Hair follicular keratinocyte (primary cell): ENCODE measurements around the gene MIS12. TPM values are rescaled to one million over a fixed set of nuclear protein-coding genes. Genes with fewer than 3 reads are reported as not detected.

Experiments used
- total RNA-seq: library from RNA; depleted of rRNA; stranded (reverse); fragments of >200 nt; gene quantifications from 2 replicates; pipeline ENCODE4 v1.2.3, GENCODE V29; 2015

The MIS12 gene, protein sequence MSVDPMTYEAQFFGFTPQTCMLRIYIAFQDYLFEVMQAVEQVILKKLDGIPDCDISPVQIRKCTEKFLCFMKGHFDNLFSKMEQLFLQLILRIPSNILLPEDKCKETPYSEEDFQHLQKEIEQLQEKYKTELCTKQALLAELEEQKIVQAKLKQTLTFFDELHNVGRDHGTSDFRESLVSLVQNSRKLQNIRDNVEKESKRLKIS
- 16.5 and 21.1 TPM in 2 replicates for total RNA-seq

GRCh38 chr17:5486206-5487124 is at the start of gene MIS12:
Gene MIS12, plus strand, starts transcription at chr17:5486566. Its CDS starts 2,297 bp downstream, at chr17:5488863.

DNA sequence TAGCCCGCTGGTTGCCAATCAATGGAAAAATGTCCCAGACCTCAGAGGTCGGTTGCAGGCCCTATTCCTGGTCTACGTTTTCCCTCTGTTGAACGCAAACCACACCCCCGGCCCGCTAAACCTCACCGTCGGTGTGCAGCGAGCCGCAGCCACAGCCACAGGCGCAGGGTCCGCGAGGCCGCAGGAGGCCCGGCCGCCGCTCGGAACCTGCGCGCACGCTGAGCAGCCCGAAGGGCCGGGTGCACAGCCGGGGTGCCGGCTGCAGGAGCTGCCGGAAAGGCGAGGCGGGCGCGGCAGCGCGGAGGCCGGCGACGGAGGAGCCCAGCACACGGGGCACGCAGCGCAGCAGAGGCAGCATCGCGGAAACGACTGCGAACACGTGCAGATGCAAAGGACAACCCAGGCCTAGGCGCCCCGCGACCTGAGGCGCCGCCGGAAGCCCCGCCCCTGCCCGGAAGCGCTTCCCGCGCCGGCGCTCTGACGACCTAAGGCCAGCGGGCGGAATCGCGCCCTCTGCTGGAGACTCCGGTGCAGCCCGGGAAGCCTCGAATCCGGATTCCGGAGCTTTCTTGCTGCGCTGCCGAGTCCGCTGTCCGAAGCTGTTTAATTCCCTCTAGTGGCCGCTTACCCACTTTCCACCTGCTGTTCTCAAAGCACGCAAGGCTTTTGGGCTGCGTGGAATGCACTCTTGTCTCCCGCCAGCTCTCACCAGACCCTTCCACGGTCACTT is 47.5 kb upstream of the MIS12 start, which contains the start of gene C1QBP:
C1QBP (minus strand) TSS at position 440 of the 730 bp plus-strand sequence; CDS start at position 358, 82 bp downstream.

DNA sequence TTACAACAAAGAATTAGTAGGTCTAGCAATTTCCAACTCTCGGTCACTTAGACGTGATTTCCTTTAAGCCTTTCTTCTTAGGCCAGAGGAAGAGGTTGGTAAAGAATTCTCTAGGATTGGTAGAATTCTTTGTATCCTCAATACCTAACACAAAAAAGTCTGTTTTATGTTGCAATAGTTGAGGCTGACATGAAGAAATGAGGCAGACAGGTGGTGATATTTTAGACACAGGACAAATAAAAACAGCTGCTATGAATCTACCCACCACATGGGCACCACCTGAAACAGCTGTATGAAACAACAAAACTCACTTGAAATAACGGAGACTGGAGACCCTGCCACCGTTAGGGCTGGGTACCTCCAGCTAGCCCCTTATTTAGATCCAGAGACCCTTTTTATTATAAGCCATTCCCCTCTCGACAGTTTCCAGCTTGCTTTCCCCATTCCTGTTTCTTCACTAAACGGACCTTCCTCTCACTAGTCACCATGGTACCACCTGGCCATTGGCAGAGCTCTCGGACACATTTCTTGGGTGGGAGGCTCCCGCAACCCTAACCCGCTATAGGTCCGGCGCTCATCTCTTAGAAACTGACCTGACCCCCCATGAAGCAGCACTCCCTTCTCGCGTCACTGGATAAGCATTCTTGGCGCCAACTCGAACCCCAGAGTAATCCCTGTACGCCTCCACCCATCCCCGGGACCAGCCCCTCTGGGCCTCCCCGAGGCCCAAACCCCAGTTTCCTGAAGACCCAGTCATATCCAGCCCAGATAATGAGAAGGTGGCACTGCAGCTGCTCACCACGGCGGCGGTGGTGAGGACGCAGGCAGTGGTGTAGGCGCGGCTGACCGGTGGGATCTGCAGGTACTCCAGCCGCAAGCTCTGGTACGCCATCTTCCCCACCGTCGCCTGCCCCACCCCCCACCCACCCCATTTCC is 828 bp upstream of the MIS12 start, which contains the start of gene DERL2:
DERL2 (minus strand) TSS at position 909 of the 936 bp plus-strand sequence; CDS start at position 892, 17 bp downstream.

Other genes with a start within 250 kb of the MIS12 start
- gene RABEP1, start 204.3 kb upstream of the MIS12 start, total RNA-seq = 19.8 and 28.0 TPM in 2 replicates
- 68.5 and 96.7 TPM in 2 replicates for gene NUP88, start 66.9 kb upstream of the MIS12 start, total RNA-seq
- gene RPAIN, start 66.4 kb upstream of the MIS12 start, total RNA-seq = 25.1 and 31.0 TPM in 2 replicates
- 315 and 586 TPM in 2 replicates for gene C1QBP, start 47.4 kb upstream of the MIS12 start, total RNA-seq
- 6.1 and 10.8 TPM in 2 replicates for gene DHX33, start 17.6 kb upstream of the MIS12 start, total RNA-seq
- 34.9 and 63.6 TPM in 2 replicates for gene DERL2, start 388 bp upstream of the MIS12 start, total RNA-seq
- 23.7 and 43.0 TPM in 2 replicates for gene NLRP1, start 97.9 kb downstream of the MIS12 start, total RNA-seq